ENCODE results near the gene DPYSL3.

- TF ChIP-seq YY1 (IDR thresholded peaks at IDR 0.05; ENCODE audit: insufficient read depth, insufficient read length) (no peak), SUZ12 (IDR thresholded peaks at IDR 0.05; ENCODE audit: extremely low read depth, insufficient read depth, insufficient read length) (no peak), ZNF274 (IDR thresholded peaks at IDR 0.05; ENCODE audit: low read depth, low read length) (no peak)
Measured at GRCh38 chr5:147445090-147445489, 64.8 kb downstream of the DPYSL3 start.
